HG02571 (cell line): Measurements from ENCODE around the gene CARMIL3.
A peak's percentile ranks its signal among the peaks of the same experiment; 100 is the strongest.

Experiments
- ATAC-seq: cut with Tn5 transposase; IDR thresholded peaks from one replicate; pipeline ENCODE4 v1.9.1; 2021; ENCODE audit warnings: mild to moderate bottlenecking, moderate library complexity; ENCODE audit not compliant: unreplicated experiment

The CARMIL3 gene

GRCh38 chr14:24075485-24076301, 23.9 kb downstream of the CARMIL3 start:
- no peak for ATAC-seq

- no peak for ATAC-seq
These were observed 24.4 kb downstream of the CARMIL3 start for GRCh38 chr14:24076302-24076601.

DNA sequence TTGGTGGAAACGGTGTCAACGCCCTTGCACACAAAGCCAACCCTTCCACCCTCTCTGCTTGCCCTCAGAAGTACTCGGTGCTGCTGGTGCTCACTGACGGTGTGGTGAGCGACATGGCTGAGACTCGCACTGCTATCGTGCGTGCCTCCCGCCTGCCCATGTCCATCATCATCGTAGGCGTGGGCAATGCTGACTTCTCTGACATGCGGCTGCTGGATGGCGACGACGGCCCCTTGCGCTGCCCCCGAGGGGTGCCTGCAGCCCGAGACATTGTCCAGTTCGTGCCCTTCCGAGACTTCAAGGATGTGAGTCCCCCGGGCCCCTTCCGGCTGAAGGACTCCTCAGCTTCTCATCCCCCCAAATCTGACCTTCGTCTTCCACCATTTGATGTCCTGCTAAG, 25.3 kb downstream of the CARMIL3 start:
- no peak for ATAC-seq

- no peak for ATAC-seq
These were observed 26.3 kb downstream of the CARMIL3 start for GRCh38 chr14:24078146-24078545.

GRCh38 chr14:24079491-24080141, 27.8 kb downstream of the CARMIL3 start:
- no peak for ATAC-seq

DNA sequence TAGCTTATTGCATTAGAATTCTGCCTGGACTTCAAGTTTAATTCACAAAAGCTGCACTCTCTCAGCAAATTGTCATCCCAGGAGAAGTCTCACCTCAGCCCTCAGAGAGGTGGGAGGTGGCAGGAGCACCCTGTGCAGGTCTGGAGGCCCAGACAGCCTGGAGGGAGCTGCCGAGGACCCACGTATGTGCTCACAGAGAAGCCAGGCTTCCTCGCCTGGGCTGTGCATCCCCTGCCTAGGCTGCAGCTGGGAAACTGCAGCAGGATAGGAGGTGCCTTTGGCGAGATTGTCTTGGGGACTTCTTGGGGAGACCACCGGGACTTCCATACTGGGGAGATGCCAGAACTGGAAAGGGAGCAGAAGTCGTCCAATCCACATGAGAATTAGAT, 28.3 kb downstream of the CARMIL3 start:
- ATAC-seq = no peak

DNA sequence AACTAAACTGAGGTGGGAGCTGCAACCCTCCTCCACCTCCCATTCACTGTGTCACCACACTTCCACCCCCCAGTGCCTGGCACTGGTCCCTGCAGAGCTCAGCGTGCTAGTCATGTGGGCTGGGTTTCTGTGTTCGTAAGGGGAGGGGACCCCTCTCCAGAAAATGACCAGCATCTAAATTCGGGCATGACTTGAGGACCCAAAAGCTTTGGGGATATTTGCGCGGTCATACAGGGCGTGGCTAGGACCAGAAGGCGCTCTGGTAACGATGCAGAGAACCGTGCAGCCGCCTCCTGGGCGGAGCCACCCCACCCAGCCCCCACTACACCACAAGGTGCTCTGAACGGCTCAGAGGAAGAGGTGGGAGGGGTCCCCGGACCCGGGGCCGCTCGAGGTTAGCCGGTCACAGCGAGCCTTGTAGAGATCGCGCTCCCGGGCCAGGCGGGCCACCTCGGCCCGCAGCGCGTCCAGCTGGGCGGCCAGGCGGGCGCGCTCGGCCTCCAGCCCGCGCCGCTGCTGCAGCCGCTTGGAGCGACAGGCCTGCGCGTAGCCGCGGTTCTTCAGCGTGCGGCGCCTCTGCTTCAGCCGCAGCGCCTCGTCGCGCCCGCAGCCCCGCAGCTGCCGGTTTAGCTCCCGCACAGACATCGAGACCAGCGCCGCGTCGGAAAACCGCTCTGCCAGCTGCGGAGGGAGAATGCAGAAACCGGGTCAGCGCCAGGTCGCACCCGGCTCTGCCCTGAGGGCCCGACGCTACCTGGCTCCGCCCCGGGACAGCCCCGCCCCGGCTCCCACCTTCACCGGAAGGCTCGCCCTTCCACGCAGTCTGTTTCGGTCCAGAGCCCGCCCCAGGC, 29.3 kb downstream of the CARMIL3 start:
- ATAC-seq = peak; percentile 80

DNA sequence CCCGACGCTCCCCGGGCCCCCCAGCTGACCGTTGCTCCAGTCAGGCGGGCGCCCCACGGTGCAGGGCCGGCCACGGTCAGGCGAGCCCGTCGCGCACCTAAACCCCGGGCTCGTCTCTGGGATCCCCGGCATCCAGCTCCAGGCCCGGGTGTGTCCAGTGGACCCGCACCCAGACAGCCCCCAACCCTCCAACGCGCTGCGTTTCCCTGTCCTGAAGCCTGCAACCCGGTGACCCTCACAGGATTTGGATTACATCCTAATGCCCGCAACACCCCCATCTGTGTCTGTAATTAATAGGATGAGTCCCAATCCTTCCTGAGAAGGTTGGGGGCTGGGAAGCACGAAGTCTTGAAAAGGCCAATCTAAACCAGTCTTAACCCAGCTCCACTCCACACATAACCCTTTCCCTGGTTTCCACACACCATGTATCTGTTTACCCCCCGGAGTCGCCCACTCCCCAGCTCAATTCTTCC, 30.0 kb downstream of the CARMIL3 start:
- ATAC-seq = no peak

- ATAC-seq = no peak
These were observed 30.7 kb downstream of the CARMIL3 start for GRCh38 chr14:24082411-24083080.

DNA sequence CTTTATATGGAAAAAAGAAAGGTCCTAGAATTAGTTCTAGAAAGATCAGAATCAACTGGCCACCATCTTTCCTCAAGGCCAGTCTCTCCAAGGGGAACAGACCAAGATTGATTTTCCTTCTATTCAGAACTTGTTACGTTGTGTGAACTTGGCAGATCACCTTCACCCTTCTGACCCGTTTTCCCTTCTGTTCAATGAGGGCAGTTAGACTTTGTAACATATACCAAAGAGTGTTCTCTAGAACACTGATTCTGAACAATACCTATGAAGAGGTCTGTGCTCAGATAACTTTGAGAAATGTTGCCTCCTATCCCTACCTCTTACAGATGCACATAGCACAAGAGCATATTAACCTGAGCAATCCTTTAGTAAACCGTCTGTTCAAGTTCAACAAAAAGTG, 31.7 kb downstream of the CARMIL3 start:
- no peak for ATAC-seq

GRCh38 chr14:24084440-24084839, 32.6 kb downstream of the CARMIL3 start:
- ATAC-seq = no peak

DNA sequence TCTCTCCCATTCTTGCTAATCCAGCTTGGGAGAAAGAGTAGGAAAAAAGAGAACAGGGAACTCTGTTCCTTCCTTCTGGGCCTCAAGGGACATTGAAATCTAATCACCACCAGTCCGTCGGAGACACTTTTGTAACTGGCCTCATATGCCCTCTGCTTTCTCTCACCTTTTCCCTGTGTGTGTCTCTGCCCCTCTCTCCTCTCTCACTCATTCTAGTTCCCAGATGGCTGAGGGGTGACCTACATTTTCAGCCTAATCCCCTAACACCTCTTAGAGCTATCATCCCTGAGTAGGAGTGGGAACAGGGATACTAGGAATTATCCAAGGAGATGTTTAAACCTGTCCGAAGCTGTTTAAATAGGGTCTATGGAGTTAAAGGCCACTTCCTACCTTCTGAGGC, 33.4 kb downstream of the CARMIL3 start:
- ATAC-seq = no peak

GRCh38 chr14:24086193-24086955, 34.6 kb downstream of the CARMIL3 start:
- no peak for ATAC-seq

DNA sequence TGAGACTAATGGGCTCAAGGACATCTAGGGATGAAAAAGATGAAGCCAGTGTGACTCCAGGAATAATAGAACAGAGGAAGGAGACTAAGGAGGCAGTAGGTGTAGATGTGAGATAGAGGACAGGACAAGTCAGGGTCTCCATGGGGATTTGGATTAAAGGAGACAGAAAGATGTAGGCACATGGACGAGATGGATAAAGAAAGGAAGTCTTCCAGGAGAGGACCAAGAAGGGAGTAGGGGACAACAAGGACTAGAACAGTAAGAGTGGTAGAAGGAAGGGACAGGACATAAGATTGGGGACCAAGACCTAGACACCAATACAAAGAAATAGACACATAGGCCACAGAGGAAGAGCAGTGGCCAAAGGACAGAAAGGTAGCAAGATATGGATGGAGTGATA, 35.2 kb downstream of the CARMIL3 start:
- no peak for ATAC-seq

DNA sequence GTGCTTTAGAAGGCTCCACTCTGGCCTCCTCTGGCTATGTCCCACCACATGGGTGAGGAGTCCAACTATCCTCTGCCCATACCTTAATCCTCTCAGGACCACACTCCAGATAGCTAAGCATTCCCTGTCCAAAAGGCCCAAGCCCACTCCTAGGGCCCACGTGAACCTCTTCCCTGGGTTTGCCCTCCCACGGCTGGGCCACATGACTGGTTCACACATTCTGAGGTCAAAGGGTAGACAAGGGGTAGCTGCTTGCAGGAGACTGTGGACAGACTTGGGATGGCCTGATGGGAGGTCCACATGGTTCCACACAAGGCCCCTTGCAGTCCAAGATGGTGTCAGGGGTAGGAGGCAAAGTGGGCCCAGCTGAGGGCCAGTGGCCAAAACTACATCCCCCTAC, 36.3 kb downstream of the CARMIL3 start:
- no peak for ATAC-seq

DNA sequence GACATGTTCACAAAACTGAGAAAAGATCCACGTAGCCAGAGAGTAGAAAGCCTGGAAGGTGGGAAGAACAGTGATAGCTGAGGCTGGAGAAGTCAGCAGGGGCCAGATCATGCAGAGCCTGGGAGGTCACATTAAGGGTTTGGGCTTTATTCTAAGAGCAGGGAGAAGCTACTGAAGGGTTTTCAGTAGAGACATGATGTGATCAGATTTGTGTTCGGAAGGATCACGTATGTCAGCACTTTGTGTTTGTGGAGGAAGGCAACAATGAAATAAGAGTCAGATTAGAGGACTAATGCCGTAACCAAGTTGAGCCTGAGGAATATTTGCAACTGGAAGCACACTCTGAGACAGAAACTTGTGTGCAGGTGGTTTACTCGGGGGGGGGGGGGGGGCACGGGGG, 38.1 kb downstream of the CARMIL3 start:
- ATAC-seq = no peak

DNA sequence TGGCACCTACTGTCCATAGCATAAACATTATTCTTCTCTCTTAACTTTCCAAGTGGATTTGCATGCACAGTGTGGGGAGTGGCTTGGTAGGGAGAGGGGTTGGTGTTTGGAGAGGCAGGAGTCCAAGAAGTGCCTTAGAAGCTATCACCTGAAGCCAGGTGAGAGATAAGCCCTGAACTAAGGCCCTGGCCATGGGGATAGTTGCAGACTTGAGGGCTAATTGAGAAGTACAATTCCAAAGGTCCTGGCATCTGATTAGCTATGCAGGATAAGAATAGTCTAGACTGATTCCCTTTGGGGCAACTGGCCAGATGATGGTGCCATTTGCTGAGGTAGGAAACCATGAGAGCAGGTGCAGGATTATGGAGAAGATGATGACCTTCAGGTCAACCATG, 40.3 kb downstream of the CARMIL3 start:
- ATAC-seq = no peak

GRCh38 chr14:24092505-24093206, 40.8 kb downstream of the CARMIL3 start:
- ATAC-seq = no peak

- no peak for ATAC-seq
These were observed 41.5 kb downstream of the CARMIL3 start for GRCh38 chr14:24093207-24093900.
